GM10248 (cell line): ENCODE measurements around the gene IL1RAP.
A peak's percentile ranks its signal among the peaks of the same experiment; 100 is the strongest.
"Not testable (repeated sequence)": the region's sequence is repeated elsewhere in the genome, so short reads cannot be mapped to it uniquely, and the experiment has no call there.

Source experiments
- CTCF ChIA-PET: fragments of 300-600 bp; sonication (Branson Sonifier 250); formaldehyde crosslinking; extraction: SDS; loops from one replicate; lab custom pipeline; 2021; ENCODE audit warnings: antibody characterized with exemption; lab: Yijun Ruan, JAX
- POLR2A ChIA-PET: fragments of 350-650 bp; sonication (Branson Sonifier 250); formaldehyde crosslinking; extraction: SDS; loops from one replicate; lab custom pipeline; 2020; ENCODE audit warnings: antibody characterized with exemption; lab: Yijun Ruan, JAX
- DNase-seq: peaks from one replicate; pipeline ENCODE4 v3.0.0; 2012; ENCODE audit errors: extremely low spot score
- CTCF ChIP-seq: IDR thresholded peaks from 2 replicates; pipeline ENCODE4 v1.5.1; 2012; ENCODE audit warnings: mild to moderate bottlenecking, low read depth; ENCODE audit errors: extremely low read depth, missing control alignments, control extremely low read depth

IL1RAP gene

GRCh38 chr3:190513409-190514370, at the start of gene IL1RAP:
Gene IL1RAP, plus strand, starts transcription at chr3:190514085. Its CDS starts 50,205 bp downstream, at chr3:190564290.
- DNase-seq = peak; percentile 93
- POLR2A ChIA-PET = no interaction called here
- CTCF ChIA-PET = interaction anchor here (0.6 to 3.0 kb wide), 8 partner anchors 9 to 553 kb away, joined by 3 to 14 read pairs (median 4); no protein-coding TSS in a partner anchor
- peak; percentile 53 for TF ChIP-seq CTCF

- no peak for TF ChIP-seq CTCF
- ChIA-PET POLR2A (no interaction called here), CTCF (interaction anchor here (1.2 to 1.7 kb wide), 2 partner anchors 9 to 31 kb away, joined by 3 to 4 read pairs; no protein-coding TSS in a partner anchor)
- no peak for DNase-seq
These were observed 46.0 kb upstream of the IL1RAP start for GRCh38 chr3:190467922-190468321.

- CTCF ChIA-PET, DNase-seq, POLR2A ChIA-PET: not testable (repeated sequence)
These were observed 40.6 kb upstream of the IL1RAP start for GRCh38 chr3:190473261-190473660.

- no peak for DNase-seq
- TF ChIP-seq CTCF = no peak
- ChIA-PET POLR2A (no interaction called here), CTCF (no interaction called here)
These were observed 32.1 kb upstream of the IL1RAP start for GRCh38 chr3:190481779-190482178.

- POLR2A ChIA-PET = no interaction called here
- DNase-seq = no peak
- TF ChIP-seq CTCF = no peak
- CTCF ChIA-PET = no interaction called here
These were observed 27.9 kb upstream of the IL1RAP start for GRCh38 chr3:190485830-190486532.

GRCh38 chr3:190486533-190486864, 27.4 kb upstream of the IL1RAP start:
- CTCF ChIA-PET = no interaction called here
- POLR2A ChIA-PET = no interaction called here
- TF ChIP-seq CTCF = no peak
- DNase-seq = no peak
